HG03558 (cell line): ENCODE measurements around the gene FGGY.

Source experiments
- ATAC-seq: cut with Tn5 transposase; IDR thresholded peaks from one replicate; pipeline ENCODE4 v1.9.1; 2021; ENCODE audit warnings: moderate number of reproducible peaks; ENCODE audit not compliant: unreplicated experiment; ENCODE audit errors: extremely low read depth

Gene FGGY

DNA sequence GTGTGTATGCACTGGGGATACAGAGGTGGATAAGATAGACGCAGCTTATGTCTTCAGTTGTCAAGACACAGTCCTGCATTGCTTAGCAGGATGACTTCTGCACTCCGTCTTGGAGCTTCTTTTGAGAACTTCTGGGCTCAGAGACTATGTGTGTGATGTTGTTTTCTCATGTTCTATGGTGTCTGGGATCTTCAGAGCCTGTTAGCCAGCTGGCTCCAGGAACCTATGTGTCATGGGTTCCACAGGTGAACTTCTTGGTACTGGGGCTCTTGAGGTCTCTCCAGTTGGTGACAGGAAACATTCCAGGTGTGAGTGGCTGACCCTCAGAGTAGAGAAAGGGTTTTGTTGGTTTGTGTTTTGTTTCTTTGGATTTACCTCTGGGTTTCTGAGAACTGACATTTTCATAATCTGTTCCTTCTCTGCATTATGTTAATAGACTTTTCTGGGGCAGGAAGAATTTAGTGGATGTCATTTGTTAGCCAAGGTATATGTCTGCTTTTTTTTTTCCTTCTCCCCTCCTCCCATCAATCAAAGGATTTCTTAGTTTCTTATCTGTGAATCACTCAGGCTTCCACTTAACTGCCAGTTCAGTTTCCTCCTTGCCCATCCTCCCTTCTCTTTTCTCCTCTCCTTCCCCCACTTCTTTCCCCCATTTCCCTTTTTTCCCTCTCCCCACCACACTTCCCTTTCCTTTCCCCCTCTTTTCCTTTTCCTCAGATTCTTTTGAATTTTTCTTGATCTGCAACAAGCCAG is 18.1 kb downstream of the FGGY start:
- ATAC-seq, result no peak

DNA sequence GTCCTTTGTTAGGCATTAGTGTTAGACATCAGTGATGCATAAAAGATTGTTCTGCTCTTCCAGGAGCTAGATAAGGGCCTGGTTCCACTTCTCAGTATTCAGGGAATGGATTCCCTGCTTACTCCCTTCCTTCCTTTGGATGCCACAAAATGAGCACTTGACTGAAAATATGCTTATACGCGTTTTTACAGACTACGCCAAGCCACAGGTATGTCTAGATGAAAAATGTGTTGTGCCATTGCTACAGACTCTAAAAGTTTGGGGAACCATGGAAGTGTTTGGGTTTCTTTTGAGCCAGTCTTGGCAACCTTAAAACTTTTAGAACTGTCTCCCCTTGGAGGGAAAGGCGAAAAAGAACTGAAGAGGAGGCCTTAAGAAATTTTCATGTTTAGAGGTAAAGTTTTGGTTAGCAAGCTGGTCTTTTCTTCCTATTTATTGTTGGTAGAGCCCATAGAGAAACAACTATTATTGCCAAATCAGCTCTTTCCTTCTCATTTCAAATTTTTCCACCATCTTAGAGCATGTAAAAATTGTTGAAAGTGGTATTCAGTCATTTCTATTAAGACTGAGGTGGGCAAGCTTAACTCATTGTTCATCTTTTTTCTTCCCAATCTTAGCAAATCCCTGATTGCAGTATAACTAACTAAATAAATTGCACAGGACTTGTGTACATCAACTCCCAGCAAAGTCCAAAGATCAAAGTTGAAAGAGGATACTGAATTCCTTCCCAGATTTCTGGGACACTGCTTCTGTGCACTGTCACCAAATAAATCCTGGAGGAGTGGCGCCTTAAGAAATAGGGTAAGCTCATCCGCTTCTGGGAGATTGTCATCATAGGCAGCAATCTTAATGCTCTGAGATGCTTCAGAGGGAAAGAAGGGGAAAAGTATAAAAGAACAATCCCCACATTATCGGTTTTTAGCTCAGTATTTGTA is 18.9 kb downstream of the FGGY start:
- no peak for ATAC-seq

DNA sequence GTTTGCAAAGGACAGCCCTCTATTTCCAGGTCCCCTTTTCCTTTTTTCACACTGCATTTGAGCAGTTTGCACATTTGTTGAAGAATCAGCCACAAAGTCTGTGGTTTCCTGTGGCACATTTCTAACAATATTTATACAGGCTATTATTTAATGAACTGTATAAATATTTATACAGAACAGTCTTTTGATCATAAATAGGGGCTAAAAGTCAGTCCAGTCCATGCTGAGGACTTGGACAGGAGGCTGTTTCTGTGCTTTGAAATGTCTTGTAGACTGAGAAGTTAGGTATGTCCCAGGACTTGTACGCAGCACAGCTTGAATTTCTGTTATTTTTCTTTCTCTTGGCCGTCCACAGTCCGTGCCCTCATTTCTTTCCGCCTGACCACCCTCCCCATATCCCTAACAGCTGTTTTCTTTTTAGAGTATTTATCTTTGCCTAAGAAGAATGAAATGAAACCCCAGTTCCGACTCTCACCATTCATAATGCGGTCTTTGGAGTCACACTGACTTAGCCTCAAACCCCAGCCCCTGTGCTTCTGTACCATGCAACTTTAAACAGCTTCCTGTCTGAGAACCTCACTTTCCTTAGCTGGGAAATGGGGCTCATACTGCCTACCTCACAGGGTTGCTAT is 19.7 kb downstream of the FGGY start:
- peak; percentile 80 for ATAC-seq

DNA sequence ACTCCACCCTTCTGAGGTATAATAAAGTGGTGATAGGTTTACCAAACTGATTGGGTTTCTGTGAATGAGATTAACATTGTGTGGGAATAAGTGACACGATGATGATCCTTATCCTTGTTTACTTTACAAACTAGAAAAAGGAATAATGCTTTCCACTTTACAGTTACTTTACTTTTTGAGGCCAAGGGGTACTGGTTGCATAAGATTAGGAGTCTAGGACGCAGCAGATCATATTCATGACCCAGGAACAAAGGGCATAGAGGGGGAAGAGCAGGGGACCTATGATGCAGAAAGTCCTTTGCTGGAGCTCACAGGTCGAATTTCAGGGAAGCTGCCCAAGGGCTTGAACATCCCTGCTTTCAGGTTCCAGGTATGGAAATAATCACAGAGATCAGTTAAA is 20.4 kb downstream of the FGGY start:
- ATAC-seq, result no peak

DNA sequence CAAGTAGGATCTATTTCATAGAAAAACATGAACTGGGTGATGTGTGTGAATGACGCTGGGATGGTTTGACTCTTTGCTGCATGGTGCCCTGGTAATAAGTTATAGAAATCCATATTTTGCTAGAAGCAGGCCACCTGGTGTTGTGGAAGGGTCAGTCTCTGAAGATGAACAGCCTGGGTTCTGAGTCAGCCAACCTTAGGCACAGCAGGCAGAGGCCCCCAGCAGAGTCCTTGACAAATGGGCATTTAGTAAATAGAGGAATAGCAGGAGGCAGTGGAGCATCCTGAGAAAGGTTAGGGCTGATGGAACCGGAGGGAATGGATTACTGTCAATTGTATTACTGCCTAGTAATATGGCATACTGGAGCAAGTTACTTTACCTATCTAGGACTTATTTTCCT is 20.9 kb downstream of the FGGY start:
- ATAC-seq, result no peak

DNA sequence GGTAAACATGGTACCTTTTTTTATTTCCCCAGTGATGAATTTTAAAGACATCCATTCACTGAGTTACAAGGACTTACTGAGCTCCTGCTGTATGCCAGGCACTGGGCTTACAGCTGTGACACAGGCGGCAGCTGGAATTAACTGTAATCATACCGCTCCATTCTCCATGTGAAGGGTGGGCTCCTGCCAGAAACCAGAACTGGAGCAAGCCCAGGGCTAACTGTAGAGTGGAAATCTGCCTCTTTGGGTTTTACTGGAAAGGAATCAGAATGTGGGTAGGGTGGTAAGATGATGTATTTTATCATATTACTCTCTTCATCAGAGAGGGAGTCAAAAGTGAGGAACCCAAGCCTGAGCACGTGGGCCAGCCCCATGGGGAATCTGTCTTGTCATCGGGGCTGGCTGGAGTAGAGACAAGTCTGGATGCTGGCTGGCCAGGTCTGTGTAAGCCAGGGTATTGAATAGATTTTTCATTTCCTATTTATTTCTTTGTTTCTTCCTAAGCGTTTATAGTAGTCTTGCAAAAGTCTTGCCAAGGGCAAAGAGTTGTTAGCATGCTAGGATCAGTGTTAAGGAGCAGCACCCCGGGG is 21.5 kb downstream of the FGGY start:
- no peak for ATAC-seq

DNA sequence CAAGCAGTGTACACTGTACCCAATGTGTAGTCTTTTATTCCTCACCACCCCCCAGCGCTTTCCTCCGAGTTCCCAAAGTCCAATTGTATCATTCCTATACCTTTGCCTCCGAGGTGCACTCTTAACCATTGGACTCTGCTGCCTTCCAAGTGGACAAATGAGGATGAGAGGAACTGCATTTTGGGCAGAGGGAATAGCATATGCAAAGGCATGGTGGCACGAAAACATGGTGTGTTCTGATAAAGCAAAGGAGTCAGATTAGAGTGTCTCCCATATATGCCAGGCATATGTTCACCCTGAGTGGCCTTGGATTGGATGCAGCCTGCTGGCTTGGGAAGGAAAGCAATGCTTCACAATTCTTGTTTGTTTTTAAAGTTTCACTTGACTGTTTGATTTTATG is 25.5 kb downstream of the FGGY start:
- no peak for ATAC-seq

DNA sequence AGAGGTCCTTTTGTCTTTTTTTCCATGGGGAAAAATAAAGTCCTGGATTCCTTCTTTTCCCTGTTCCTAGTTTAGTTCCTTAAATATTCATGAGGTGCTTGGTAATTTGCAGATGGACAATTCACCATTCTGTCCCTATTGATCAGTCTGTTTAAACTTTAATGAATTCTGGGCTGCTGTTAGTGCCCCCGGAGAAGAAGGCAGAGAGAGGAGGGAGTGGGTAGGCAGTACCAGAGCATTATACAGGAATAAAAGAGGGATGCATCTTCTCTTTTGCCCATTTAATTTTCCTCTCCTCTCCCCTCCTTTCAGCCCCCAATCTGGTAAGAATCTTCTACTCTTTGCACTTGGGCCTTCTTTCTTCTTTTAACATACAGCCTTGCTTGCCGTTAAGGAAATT is 25.9 kb downstream of the FGGY start:
- no peak for ATAC-seq

DNA sequence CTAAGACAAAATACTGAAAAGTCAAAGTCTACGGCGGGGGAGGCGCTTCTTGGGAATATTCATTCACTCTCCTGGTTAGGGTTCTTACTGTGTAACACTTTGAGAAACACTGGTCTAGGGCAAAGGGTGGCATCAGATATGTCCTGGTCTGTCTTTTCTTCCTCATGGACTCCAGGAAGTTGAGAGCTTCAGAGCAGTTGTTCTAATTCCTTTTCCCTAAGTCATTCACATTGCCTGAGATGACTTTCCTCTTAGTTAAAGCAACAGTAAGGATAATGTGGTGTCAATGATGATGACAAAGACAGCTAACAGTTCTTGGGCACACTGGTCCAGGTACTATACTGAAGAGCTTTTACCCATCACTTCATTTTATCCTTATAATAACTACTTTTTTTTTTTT is 27.0 kb downstream of the FGGY start:
- no peak for ATAC-seq

DNA sequence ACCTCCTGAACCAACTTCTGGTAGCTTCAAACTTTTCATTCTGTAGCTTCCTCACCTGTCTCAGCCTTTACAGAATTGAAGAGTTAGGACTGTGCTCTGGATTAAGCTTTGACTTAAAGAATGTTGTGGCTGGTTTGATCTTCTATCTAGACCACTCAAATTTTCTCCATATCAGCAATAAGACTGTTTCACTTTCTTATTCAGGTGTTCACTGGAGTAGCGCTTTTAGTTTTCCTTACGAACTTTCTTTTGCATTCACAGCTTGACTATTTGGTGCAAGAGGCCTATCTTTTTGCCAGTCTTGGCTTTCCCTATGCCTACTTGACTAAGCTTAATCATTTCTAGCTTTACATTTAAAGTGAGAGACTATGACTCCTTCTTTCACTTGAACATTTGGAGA is 31.5 kb downstream of the FGGY start:
- no peak for ATAC-seq

DNA sequence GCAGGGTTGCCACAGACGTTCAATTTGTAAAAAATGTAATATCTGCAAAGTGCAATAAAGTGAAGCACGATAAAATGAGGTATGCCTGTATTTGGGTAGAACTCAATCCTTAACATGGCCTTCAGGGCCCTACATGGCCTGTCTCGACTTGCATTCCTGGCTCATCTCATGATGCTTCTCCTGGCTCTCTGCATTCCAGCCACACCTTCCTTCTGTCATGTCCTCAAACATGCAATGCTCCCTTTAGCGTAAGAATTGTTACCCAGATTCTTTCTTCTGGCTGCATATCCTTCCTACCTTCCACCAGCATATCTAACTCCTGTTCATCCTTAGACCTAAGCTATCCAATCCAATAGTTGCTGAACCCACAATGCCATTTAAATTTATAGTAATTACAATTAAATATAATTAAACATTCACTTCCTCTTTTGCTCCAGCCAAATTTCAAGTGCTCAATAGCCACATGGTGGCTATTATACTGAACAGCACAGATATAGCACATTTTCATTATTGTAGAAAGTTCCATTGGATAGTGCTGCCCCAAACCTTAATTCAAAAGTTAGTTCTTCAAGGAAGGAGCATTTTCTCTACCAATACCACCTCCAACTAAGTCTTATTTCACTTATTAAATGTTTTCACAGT is 32.6 kb downstream of the FGGY start:
- no peak for ATAC-seq

DNA sequence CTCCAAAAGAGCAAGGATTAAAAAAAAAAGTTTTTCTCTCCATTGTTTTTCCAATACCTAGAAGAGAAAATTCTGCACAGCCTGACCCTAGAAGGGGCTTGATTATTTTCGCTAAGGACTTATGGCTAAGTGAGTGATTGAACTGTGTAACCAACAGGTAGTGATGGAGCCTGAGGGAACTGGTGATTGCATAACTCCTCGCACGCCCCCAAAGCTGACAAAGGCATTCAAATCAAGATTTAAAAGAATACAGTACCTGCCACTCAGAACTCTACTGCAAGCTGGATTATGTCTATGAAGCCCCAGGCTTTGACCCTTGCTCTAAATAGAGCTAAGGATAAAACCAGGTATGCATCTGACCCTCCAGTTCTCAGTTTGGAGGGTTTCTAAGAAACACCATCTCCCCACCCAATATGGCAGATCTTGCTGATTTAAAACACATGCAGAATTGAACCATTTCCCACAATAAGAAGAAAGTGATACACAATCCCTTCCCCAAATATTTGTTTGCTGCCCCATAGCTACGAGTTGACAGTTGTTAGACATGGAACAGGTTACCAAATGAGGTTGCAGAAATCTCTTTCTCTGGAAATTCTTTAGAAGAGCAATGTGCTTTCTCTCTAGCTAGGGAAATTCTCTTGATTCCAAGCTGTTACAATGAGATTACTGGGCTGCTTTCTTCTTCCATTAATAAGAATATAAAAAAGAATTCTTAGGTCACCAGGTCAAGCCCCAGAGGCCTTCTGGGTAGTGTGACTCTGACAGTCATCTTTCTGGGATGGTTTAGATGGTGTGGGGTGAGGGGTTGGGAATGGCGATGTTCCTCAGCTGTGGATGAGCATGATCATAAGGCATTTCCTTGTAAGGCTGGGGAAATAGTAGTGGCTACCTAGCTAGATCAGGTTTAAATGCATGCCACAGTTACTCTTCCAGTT is 35.1 kb downstream of the FGGY start:
- no peak for ATAC-seq

DNA sequence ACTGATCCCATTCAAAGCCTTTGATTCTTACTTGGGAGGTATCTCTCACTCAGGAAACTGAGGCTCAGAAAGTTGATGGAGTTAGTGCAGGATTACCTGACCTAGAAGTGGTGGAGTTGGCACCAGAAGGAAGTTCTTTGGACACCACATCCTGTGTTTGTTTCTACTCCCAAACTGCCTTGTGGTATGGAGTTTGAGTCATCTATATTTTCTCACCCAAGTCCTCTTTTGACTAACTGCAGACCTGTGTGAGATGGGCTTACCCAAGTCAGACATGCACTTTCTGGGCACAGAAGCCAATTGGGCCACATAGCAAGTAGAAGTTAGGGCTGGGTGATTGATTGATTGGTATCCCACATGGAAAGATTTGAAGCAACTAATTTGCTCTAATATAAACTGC is 36.1 kb downstream of the FGGY start:
- peak; percentile 54 for ATAC-seq

DNA sequence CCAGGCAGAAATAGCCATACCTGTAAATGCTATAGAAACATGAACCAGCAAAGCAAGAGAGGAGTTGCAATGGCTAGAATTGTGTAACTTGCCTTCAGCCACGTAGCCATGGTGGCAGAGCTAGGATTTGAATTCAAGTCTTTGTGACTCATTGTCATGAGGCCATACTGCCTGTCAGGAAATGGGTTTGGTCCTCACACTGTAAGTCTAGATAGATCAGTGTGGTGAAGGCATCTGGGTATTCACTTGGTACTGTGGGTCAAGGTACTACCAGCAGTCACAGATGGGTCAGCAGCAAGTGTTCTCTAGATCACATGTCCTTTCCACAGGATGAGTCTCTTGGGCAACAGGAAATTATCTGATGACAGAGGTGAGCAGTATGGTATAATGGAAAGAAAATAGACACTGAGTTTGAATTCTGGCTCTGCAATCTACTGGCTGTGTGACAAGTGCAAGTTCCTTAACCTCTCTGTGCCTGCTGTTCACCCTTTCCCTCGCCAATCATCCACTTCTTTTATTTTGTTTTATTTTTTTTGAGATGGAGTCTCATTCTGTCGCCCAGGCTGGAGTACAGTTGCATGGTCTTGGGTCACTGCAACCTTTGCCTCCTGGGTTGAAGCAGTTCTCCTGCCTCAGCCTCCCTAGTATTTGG is 36.9 kb downstream of the FGGY start:
- ATAC-seq, result no peak

DNA sequence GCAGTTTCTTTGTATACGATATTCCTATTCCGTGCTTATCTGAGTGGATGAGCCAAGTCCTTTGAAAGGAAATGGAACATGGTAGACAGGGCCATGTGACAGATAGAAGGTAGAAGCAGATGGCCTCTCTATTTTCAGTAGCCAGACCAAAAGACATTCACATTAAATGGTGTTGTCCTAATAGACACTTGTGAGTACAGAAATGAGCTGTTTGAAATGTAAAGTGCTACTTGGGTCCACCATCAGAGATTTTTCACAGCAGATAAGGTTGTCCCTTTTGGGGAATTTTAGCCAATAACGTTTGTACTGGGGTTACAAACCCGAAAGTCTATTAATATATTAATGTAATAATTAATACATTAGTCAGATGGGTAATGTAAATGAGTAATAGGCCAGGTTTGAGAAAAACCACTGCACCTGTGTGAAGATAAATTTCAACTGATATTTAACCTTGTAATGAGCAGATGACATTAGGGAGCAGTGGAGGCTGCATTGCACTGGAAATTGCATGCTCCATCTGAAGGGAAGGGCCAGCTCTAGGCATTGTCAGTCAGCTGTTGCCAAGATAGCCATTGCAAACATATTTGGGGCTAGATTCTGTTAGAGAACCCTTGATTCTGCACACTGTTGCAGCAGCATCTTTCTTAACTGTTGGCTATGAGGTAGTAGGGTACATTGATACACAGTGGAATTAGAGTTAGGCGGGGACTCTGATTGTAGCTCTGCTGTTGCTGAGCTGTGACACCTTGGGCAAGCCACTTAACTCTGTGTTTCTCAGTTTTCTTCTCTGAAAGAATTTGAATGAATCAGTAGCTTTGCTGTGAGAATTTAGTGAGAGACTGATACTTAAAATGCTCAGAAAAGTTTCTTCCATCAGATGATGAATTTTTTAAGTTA is 43.8 kb downstream of the FGGY start:
- no peak for ATAC-seq

DNA sequence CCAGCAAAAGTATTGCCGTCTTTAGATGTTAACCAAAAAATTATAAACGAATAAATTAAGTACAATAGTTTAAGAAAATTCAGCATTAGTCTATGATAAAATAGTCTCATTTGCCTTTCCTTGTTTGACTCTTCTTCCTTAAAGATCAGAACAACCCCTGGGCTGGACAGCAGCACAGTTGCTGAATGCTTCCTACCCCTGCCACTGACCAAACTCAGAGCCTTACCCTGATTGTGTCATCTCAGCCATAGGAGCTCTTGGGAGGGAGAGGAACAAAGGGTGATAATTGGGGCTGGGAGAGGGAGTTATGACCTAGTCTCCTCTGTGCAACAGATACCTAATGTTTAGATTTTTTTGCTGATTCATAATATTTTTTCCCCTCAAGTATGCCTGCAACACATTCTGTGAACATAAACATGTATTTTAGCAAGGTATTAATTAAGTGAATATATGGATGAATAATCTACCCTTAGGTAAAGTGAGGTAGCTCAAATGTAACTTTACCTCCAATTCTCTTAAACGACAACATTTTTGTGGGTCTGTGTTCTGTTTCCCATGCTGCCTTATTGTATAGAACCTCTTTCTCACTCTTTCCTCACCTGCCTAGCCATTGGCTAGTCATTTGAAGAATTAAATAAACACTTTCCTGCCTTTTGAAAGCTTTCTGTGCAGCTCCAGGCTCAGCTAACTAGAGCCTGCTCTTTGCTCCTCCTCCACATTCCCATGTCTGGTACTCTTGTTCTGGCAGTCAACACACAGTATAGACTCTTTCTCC is 46.1 kb downstream of the FGGY start:
- ATAC-seq, result no peak

DNA sequence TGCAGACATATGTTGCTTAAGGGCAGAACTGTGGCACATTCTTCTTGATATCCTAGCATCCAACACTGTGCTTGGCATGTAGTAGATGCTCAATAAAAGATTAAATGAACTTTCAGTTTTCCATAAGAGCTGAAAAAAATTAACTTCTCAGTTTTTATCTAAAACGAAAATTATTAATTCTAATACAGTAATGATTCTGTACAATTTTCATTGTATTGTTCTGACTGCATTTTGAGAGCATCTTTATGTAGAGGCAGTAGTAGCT is 46.6 kb downstream of the FGGY start:
- no peak for ATAC-seq
